HG03045 (cell line): ENCODE measurements around the gene MAN1A1.
"Not testable (repeated sequence)": the region's sequence is repeated elsewhere in the genome, so short reads cannot be mapped to it uniquely, and the experiment has no call there.

Experiments used
- ATAC-seq: cut with Tn5 transposase; IDR thresholded peaks from one replicate; pipeline ENCODE4 v1.9.1; 2021; ENCODE audit warnings: mild to moderate bottlenecking, moderate library complexity; ENCODE audit not compliant: unreplicated experiment

MAN1A1 gene

DNA sequence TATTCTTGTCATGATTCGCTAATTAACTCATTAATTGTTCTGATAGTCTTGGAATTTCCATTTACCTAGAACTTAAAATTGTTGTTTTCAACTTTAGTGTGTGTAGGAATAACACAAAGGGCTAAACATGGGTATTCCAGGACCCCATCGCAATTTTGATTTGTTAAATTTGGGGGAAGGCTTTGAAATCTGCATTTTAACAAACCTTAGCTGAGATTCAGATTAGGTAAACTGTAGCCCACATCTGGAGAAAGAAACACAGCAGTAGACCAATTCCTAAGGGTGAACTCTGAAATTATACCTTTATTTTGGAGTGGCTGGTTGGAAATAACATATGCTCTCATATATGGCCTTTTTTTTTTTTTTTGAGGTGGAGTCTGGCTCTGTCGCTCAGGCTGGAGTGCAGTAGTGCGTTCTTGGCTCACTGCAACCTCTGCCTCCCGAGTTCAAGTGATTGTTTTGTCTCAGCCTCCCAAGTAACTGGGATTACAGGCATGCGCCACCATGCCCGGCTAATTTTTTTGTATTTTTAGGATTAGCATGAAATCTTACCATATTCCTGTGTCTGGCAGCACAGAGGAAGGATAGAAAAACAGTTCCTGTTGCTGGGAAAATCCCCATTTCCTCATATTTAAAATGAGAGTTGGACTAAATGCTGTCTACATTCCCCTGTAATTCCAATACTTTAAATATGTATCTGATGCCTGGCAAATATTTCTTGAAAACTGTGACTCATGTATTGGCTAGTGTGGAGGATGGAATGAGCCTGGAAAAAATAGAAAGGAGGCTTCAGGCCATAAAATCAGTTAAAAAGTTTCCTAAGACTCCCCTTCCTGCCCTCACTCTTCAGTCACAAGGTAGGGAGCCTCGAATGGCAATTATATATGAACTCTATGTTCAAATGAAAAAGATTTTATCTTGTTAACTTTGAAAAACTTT lies 174.4 kb downstream of the MAN1A1 start:
- ATAC-seq: no peak

- no peak for ATAC-seq
Observed at GRCh38 chr6:119174085-119174445, 175.5 kb downstream of the MAN1A1 start.

DNA sequence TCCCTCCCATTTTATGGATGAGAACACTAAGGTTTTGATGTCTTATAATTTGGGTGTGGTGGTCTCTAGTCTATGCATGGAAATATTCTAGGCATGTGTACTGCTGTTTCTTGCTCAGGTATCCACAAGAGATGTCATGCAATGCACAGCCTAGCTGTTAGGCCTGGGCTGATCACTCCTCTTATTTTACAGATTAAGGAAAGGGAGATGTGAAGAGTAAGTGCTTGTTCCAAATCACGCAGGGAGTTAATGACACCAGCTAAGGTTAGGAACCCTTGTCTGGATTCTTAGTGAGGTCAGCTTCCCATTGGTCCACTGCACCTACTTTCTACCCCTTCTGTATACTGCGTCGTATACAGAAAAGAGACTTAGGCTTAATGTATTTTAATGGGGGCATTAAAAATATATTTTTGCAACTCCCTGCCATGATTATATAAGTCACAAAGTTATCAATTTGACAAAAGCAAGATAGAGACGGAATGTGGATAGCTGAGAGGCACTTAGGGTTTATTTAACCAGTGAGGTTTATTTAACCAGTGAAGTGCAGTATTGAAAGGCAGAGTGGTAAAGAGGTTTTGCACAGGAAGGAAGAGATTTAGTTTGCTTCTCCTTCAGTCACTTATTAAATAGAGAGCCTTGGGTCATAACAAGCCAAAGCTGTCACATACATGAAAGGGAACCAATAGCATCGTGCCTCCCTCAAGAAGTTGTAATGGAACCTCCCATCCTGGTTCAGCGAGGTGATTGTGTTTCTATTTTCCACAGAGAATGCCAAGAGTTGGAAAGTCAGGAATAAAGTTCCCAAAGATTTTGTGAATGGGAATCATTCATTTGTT lies 176.1 kb downstream of the MAN1A1 start:
- ATAC-seq: no peak

DNA sequence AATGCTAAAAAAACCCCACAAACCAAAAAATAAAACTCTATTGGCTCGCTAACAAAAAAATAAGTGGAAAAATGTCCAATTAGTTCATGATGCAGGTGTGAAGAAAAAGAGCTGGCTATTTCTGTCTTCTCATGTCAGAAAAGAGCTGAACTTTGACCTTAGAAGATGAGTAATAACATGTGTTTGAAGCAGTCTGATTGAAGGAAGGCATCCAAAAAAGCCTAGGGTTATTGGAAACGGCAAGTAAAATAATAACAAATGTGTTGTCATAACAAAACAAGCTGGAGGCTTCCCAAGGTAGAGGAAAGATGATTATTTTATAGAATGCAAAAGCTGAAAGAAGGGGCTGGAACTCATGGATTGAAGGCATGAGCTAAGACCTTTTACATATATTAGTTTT lies 176.7 kb downstream of the MAN1A1 start:
- ATAC-seq: no peak

DNA sequence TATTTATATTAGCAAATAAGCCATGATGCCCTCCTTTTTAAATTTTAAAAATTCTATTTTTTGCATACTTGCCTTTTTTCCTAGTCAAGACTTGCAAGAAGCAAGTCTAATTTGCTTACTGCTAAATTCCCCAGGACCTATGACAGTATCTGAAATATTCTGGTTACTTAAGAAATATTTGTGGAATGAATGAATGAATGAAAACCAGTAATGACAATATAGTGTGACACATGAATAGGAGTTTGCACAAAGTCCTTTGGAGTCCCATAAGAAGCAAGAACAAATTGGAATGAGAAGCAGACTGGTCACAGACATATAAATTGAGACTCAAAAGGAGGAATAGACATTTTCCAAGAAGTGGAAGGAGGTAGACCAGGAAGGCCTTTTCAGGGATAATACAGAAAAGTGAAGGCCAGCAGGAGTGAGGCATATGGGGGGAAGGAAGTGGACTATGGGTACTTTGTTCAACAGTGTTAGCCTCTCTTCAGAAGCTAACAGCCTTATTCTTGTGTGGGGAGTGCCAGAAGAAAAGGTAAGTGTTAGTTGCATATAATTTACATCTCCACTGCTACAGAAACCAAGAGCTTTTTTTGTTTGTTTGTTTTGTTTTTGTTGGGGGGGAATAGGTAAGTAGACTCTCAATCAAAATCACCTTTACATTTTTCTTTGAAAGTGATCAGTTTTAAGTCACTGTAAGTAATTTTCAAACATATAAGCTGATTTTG lies 177.5 kb downstream of the MAN1A1 start:
- ATAC-seq: no peak

GRCh38 chr6:119171088-119171841 lies 178.3 kb downstream of the MAN1A1 start:
- no peak for ATAC-seq

GRCh38 chr6:119170447-119171087 lies 179.0 kb downstream of the MAN1A1 start:
- ATAC-seq: no peak

- ATAC-seq: no peak
Observed at GRCh38 chr6:119170103-119170446, 179.5 kb downstream of the MAN1A1 start.

GRCh38 chr6:119169355-119169754 lies 180.2 kb downstream of the MAN1A1 start:
- ATAC-seq: not testable (repeated sequence)

DNA sequence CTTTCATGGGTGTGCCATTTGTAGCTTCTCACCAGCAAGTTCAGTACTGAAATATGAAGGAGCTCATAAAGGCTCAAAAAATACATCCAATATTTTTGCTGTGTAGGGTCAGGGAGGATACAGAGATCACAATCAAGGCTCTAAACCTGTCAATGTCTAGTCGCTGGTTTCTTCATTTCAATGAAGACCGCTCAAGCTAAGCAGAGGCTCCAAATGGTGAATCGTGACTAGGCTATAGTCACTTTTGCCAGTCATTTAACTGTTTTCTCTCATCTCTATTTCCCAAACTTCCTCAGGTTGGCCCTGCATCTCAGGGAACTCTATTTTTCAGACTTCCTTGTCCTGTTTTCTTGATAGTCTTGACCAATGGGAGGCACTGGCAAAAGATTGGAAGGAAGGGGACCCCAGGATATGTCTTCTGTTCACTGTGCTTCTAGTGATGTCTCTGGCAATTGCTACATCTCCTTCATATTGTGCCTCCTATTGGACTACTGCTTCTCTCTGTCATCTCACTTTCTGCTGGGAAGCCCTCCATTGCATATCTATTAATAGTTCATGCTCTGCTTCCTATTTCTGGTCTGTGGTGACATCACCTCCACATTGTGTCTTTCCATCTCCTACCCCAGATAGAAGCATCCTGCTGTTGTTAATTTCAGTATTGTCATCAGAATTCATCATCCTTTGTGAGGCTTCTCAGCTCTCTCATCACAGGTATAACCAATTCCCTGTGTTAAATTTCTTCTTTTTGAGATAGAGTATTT lies 183.4 kb downstream of the MAN1A1 start:
- no peak for ATAC-seq

- ATAC-seq: no peak
Observed at GRCh38 chr6:119163006-119163405, 186.6 kb downstream of the MAN1A1 start.

- ATAC-seq: no peak
Observed at GRCh38 chr6:119162134-119162775, 187.3 kb downstream of the MAN1A1 start.

DNA sequence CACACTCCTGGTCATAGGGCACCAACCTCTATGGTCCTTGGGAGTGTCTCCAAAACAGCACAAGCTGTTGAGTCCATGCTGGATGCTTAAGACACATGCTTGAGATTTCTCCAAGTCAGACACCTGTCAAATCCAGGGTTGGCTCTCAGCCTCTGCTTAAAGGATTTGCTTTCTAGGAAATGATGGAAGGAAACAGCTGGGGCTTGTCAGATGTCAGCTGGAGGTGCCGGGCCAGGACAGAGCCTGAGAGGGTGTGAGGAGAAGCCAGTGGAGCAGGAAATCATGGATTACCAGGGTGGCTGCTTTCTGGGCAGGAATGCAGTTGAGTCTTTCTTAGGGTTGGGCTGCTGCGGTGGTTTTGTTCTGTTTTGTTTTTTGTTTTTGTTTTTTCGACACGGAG lies 188.1 kb downstream of the MAN1A1 start:
- ATAC-seq: no peak

DNA sequence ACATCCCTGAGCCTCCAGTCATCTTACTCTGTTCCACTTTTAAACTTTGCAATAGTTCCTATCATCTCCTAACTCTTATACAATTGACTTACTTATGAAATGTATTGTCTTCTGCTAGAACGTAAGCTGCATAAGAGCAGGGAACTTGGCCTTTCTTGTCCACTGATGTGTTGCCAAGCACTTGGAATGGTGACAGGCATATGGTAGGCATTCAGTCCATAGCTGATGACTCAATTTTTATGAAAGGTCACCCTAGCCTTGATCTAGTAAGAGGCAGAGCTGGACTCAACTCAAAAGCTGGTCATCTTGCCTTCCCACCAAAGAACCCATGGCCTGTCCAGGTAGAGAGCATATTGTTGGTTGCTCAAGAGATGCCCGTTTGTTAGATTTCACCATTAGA lies 188.7 kb downstream of the MAN1A1 start:
- no peak for ATAC-seq

DNA sequence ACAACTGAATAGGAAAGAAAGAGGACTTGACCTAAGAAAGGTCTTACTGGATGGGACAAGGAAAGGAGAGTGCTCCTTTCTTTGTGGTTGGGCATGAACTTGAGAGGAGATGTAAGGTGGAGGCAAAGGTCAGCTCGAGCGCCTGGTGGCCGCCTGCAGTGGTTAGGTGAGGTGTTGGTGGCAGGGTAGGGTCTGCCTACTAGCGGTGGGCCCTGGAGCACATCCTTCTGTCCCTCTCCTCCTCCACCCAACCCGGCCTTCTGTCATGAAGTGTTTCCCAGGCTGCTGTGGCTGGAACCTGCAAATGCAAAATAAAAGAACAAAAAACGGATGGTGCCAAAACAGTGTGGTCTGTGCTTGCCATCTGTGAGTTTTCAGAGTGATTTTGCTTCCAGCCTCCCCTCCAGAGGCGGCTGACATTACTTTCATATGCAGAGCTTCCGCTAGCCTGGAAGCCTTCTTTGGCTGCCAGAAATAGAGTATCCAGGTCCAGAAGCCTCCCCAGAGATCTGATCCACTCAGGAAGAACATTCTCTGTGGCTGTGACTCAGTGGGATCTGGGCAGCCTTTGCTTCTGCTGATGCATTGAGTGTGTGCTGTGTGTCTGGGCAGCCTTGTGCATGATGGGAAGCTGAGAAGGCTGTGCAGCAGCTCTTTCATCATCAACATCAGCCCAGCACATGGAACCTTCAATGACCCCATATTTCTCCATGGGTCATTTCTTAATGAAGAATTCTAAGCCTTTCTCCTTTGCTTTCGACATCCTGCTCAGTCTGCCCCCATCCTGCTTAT lies 191.3 kb downstream of the MAN1A1 start:
- no peak for ATAC-seq

DNA sequence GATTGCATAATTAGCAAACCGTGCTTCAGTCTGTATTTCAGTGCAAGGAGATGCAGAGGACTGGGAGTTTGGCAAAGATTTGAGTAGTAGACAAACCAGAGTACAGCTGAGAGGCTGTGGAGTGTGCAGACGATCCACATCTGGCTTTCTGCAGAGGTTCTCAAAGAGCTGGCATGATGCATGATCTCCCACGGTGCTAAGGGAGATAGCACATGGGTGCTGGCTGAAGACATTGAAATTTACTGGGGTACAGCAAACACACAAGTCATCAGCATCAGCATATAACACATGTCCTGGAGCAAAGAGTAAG lies 192.1 kb downstream of the MAN1A1 start:
- no peak for ATAC-seq

- no peak for ATAC-seq
Observed at GRCh38 chr6:119156757-119157505, 192.6 kb downstream of the MAN1A1 start.

DNA sequence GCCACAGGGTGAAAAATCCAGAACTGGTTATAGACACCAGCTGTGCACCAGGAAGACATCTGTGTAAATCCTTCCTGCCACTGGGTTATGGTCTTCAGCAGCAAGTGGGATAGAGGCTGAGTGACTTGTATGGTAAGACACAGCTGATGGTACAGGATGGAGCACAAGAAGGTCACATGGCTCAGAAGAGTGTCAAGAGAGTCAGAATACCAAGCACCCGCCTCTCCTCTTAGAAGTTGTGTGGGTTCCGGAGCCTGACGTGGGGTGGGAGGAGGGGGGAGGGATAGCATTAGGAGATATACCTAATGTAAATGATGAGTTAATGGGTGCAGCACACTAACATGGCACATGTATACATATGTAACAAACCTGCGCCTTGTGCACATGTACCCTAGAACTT lies 193.5 kb downstream of the MAN1A1 start:
- ATAC-seq: not testable (repeated sequence)
